NCI-H187 treated with DMSO at 0.1 percent for 48 hours (cell line): ENCODE results near the gene USP40.

Experiments used
- DNase-seq: peaks from one replicate; lab custom pipeline; 2025; lab: John Stamatoyannopoulos, UW

USP40 gene

DNA sequence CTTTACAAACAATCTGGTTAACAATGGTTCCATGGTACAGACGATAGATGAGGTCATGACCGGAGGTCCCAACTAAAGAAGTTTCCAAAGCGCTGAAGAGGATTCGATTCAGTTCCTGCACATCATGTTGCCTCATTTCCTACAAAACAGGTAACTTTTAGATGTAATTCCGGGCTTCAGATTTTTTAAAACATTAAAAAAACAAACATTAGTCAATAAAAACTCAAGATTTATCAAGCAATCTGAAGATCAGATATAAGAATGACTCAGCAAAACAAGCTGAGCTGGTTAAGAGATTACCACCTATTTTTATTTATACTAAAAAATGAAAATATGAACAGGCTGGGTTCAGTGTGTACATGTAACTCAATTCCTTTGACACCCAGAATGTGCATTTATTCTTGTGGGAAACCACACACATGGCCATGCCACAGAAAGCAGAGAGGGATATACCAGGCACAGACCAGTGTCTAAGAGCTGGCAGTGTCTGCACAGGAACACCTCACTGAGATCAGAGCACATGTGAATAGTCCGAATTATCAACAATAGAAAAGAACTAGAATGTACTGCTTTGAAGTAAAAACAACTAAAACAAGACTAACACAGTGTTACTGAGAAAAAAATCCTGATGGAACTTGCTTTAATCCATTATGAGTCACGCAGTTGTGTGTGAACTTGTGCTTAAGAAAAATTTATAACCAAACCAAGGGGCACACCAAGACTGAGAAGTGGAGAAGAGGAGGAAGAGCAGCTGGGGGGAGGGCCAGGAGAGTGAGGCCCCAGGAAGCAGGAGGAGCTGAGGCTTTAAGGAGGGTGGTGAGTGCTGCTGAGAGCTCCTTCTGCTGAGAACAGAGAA lies 9.5 kb downstream of the USP40 start:
- no peak for DNase-seq

- DNase-seq = no peak
These were observed 13.2 kb downstream of the USP40 start for GRCh38 chr2:233553366-233553765.

DNA sequence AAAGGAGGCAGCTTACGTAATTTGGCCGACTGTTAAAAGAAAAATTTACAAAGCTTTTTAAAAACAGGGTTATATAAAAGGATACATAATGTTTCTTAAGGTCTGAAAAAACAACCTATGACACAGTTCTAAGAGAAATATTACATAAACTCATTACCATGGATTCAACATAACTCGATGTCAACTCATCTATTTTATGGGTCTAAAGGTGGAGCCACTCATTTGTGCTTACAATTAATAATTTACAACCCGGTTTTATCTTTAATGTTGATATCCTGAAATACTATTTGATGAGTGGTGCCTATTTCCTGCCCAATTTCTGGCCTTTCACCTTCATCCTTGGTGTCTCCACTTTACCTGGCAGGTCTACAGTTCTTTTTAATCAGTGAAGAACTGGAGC lies 15.1 kb downstream of the USP40 start:
- no peak for DNase-seq

DNA sequence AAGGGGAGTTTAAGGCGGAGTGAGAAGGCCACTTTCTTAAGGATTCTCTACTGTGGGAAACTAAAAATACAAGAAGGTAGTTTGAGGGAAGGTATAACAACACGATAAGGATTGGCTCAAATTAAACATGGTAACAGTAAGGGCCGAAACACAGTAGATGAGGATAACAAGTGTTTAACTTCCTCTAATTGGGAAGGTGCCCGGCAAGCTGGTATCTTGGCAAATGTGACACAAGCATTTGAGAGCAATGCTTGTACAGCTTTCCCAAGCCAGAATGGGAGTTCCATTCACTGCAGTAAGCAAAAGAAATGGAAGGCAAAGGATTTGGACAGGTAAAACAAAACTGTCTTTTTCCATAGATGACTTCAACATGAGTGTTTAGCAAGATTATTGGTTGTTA lies 19.8 kb downstream of the USP40 start:
- no peak for DNase-seq

- no peak for DNase-seq
These were observed 20.5 kb downstream of the USP40 start for GRCh38 chr2:233546101-233546500.

DNA sequence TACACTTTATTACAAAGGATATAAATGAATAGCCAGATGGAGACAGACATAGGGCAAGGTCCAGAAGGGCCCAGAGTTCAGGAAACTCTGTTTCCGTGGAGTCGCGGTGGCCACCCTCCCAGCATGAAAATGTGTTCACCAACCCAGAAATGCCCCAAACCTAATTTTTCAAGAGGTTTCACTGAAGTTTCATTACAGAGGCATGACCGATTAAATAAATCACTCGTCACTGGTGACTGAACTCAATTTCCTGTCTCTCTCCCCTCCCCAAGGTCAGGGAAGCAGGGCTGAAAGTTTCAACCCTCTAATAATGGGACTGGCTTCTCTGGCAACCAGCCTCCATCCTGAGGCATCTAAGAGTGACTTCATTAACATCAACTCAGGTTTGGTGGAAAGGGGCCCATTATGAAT lies 22.4 kb downstream of the USP40 start:
- no peak for DNase-seq

DNA sequence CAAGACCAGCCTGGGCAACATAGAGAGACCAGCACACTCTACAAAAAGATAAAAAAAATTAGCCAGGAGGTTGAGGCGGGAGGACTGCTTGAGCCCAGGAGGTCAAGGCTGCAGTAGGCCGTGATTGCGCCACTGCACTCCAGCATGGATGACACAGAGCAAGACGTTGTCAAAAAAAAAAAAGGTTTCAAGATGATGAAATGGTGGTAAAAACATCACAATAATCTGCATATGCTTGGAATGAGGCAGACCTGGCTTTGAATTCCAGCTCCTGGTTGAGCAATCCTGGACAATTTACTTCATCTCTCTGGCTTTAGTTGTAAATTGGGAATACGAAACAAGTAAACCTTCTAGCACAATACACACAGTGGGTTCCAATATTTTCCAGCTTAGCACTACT lies 24.1 kb downstream of the USP40 start:
- DNase-seq = no peak

GRCh38 chr2:233538741-233539140 lies 27.8 kb downstream of the USP40 start:
- no peak for DNase-seq

- no peak for DNase-seq
These were observed 31.3 kb downstream of the USP40 start for GRCh38 chr2:233535271-233535670.

DNA sequence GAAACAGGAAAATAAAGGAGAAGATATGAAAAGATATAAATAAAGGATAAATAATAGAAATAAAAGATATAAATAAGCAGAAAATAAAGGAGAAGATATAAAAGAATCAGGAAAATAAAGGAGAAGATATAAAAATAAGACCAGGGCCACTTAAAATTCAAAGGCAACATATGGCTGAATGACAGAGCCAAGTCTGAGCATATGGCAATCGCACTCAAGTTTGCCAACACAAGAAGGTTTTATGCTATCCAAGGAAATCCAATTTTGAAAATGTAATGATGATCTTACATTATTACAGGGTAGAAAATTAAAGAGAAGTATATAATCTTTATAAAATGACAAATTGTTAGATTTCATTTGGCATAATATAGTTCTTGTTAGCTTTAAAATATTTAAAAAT lies 33.6 kb downstream of the USP40 start:
- DNase-seq = no peak

DNA sequence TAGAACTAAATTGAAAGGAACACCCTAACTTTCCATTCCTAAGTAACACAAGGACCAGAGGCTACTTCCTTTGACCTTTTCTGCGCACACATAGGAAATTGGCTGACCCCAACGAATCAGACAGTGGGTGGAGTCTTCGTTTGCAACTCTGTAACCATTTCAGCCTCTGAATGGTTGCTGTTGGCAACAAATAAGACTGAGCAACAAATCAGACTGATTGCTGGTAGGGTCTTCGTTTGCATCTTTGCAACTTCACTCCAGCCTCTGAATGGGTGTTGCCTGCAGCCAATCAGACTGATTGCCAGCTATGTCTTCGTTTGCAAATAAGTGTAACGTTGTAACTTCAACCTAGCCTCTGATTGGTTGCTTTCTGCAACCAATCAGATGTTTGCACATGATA lies 34.6 kb downstream of the USP40 start:
- DNase-seq = no peak

DNA sequence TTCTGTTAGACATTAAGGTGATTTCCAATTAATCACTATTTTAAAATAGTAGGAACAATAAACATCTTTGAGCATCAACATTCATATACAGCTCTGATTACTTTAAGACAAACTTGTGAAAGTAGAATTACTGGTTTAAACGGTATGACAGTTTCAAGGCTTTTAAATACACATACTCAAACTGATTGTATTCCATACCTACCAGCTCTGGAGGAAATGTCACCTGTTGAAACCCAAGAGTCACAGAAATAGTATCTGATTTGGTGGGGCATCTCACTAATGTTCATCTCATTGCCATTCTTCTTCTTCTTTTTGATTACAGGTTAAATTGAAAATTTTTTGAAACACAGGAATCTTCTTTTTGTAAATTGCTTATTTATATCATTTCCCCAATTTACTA lies 36.2 kb downstream of the USP40 start:
- DNase-seq = no peak

DNA sequence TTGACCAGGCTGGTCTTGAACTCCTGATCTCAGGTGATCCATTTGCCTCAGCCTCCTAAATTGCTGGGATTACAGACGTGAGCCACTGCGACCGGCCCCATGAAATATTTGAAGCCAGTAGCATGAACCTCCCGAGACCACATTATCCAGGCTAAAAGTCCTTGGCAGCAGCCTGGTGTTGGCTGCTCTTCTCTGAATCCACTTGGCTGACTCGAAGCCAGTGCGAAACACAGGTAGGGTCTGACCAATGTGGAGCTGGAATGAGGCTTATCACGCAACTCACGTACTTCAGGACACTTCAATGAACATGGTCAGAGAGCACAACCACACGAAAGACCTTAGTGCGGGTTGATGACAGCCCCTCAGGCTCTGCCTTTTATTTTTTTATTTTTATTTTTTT lies 38.4 kb downstream of the USP40 start:
- no peak for DNase-seq

DNA sequence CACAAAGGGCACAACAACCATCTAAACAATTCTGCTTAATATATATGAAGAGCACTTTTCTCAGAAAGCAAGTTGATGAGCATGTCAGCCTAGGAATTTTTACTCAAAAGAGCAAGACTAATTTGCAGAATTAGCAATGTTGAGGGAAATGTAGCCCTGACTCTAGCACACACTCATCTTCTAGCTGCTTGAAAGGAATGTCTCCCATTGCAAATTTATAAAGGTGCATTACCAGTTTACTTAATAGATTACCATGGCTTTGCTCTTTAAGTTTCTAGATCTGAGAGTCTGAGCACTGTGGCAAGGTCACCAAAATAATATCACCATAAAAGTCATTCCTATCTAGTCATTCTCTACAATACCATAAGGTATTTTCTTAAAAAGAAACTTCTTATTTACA lies 40.8 kb downstream of the USP40 start:
- DNase-seq = no peak

DNA sequence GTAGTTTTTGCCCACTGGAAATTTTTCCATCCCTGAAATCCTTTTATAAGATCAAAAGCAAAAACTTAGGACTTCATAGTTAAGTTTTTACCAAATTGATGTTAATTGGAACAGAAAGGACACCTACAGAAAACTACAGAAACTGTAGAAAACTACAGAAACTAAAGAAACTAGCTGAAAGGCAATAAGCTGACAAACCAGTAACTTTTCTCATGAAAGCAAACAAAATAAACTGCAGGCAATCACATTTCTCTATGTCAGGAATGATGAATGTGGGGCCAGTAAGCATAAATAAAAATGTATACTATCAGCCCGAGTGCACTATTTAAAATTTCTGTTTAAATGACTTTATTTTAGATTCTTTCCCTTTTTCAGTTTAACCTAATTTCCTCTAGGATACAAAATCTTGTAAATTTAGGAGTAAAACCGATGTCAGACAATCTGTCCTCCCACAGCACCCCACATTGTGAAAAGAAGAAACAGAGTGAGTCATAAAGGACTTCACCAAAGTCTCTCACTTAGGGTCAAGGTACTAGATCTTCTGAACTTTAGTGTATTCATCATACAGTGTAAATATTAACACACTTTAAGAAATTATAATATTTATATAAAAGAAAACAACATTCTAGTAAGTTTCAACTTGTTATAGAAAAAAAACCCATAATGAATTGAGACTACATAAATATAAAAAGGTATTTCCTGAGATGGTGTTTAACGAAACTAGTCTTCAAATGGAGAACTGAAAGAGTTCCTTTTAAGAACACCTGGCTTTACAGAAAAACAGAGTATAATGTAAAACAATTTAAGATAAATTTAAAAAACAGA lies 46.6 kb downstream of the USP40 start:
- no peak for DNase-seq

DNA sequence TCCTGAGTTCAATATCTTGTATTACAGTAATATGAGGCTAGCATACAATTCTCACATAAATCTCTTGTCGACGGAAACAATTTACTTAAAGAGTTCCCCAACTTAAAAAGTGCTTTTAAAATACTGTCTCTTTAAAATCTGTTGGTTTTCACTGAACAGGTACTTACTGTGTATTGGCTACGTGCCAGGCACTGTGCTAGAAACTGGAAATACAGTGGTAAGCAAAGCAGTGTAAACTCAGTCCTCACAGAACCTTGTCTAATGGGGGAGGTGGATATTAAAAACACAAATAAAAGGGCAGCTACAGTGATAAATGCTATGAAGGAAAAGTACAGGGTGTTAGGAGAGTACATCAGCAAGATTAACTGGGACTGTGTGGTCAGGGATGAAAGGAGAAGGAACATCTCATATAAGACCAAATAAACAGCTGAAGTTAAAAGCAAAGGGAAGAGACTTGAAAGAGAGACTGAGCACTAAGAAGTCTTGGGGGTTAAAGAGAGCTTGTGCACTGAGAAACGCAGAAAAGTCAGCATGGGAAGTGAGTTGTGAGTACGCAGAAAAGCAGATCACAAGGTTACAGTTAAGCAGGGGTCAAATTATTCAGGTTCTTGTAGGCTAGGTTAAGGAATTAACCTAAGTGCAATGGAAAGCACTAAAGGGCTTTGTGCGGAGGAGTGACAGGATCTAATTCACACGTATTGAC lies 52.5 kb downstream of the USP40 start:
- no peak for DNase-seq

- no peak for DNase-seq
These were observed 62.5 kb downstream of the USP40 start for GRCh38 chr2:233503947-233504637.

- DNase-seq = no peak
These were observed 63.1 kb downstream of the USP40 start for GRCh38 chr2:233503481-233503880.

- no peak for DNase-seq
These were observed 65.1 kb downstream of the USP40 start for GRCh38 chr2:233501198-233502076.

GRCh38 chr2:233499928-233500327 lies 66.7 kb downstream of the USP40 start:
- DNase-seq = no peak

- DNase-seq = no peak
These were observed 68.5 kb downstream of the USP40 start for GRCh38 chr2:233498126-233498525.
